ENCODE results near the gene LILRB1. TPM values are rescaled to one million over a fixed set of nuclear protein-coding genes. Genes with fewer than 3 reads are reported as not detected.
"Not testable (repeated sequence)": the region's sequence is repeated elsewhere in the genome, so short reads cannot be mapped to it uniquely, and the experiment has no call there.

Gene LILRB1
- total and polyA plus RNA-seq, 2 experiments from 2014 or later, result not detected

- no peak overlapping the region for H3K27ac ChIP-seq
- no peak overlapping the region for H3K4me3 ChIP-seq
- H3K79me2 ChIP-seq, result no peaks in the 10 kb centered on the region
- H2AFZ ChIP-seq, result no peak overlapping the region
- H3K9me3 ChIP-seq (ENCODE audit: low read depth), result no peaks in the 10 kb centered on the region
- no peaks in the 10 kb centered on the region for H3K9me2 ChIP-seq (replicated peaks; ENCODE audit: insufficient read depth)
- H4K20me1 ChIP-seq (ENCODE audit: insufficient read depth, poor library complexity, severe bottlenecking), result no peaks in the 10 kb centered on the region
- H3K4me1 ChIP-seq (ENCODE audit: insufficient read depth), result no peaks in the 10 kb centered on the region
- DNase-seq (ENCODE audit: low spot score), result no peak
- no peak for TF ChIP-seq EZH2 (IDR thresholded peaks at IDR 0.05; ENCODE audit: borderline replicate concordance)
- TF ChIP-seq EZH2phosphoT487 (IDR thresholded peaks at IDR 0.05; ENCODE audit: low read depth, severe bottlenecking, unreplicated experiment), result no peak
- H3K27me3 ChIP-seq, result no peaks in the 10 kb centered on the region
- 59% methylated on average over 6 of the region's 6 CpGs for WGBS (ENCODE audit: low lambda C conversion rate, missing lambda C conversion rate)
- H3K36me3 ChIP-seq (replicated peaks; ENCODE audit: insufficient read depth, low read depth), result no peaks in the 10 kb centered on the region
- no peak overlapping the region for H3K4me2 ChIP-seq
These were observed 498 bp downstream of the LILRB1 start for GRCh38 chr19:54630782-54631181.

GRCh38 chr19:54631489-54632337 is 1.4 kb downstream of the LILRB1 start:
- H3K36me3 ChIP-seq (replicated peaks; ENCODE audit: insufficient read depth, low read depth); H3K4me1 ChIP-seq (ENCODE audit: insufficient read depth); H3K9me3 ChIP-seq (ENCODE audit: low read depth); H2AFZ ChIP-seq; H3K27me3 ChIP-seq; H3K9me2 ChIP-seq (replicated peaks; ENCODE audit: insufficient read depth); H3K27ac ChIP-seq; DNase-seq (ENCODE audit: low spot score); H4K20me1 ChIP-seq (ENCODE audit: insufficient read depth, poor library complexity, severe bottlenecking); H3K4me3 ChIP-seq; H3K4me2 ChIP-seq; H3K79me2 ChIP-seq: not testable (repeated sequence)
- 77% methylated on average over 23 of the region's 23 CpGs for WGBS (ENCODE audit: low lambda C conversion rate, missing lambda C conversion rate)

- not testable (repeated sequence) for H3K79me2 ChIP-seq; DNase-seq (ENCODE audit: low spot score)
- 79% methylated on average over 14 of the region's 16 CpGs for WGBS (ENCODE audit: low lambda C conversion rate, missing lambda C conversion rate)
These were observed 2.2 kb downstream of the LILRB1 start for GRCh38 chr19:54632517-54632916.

GRCh38 chr19:54633401-54633800 is 3.1 kb downstream of the LILRB1 start:
- no peak overlapping the region for H3K4me2 ChIP-seq
- H3K9me3 ChIP-seq (ENCODE audit: low read depth), result no peaks in the 10 kb centered on the region
- TF ChIP-seq EZH2phosphoT487 (IDR thresholded peaks at IDR 0.05; ENCODE audit: low read depth, severe bottlenecking, unreplicated experiment), result no peak
- no peak for TF ChIP-seq EZH2 (IDR thresholded peaks at IDR 0.05; ENCODE audit: borderline replicate concordance)
- no peak for TF ChIP-seq CTCF (IDR thresholded peaks at IDR 0.05; ENCODE audit: poor library complexity)
- no peaks in the 10 kb centered on the region for H3K79me2 ChIP-seq
- no peaks in the 10 kb centered on the region for H3K4me1 ChIP-seq (ENCODE audit: insufficient read depth)
- H4K20me1 ChIP-seq (ENCODE audit: insufficient read depth, poor library complexity, severe bottlenecking), result no peaks in the 10 kb centered on the region
- no peaks in the 10 kb centered on the region for H3K36me3 ChIP-seq (replicated peaks; ENCODE audit: insufficient read depth, low read depth)
- H3K4me3 ChIP-seq, result no peak overlapping the region
- H2AFZ ChIP-seq, result no peak overlapping the region
- 75% methylated on average over 7 of the region's 7 CpGs for WGBS (ENCODE audit: low lambda C conversion rate, missing lambda C conversion rate)
- no peak for DNase-seq (ENCODE audit: low spot score)
- no peaks in the 10 kb centered on the region for H3K9me2 ChIP-seq (replicated peaks; ENCODE audit: insufficient read depth)
- H3K27me3 ChIP-seq, result no peaks in the 10 kb centered on the region
- no peak overlapping the region for H3K27ac ChIP-seq

More at GRCh38 chr19:54632517-54632916, 2.2 kb downstream of the LILRB1 start:
- not testable (repeated sequence) for H3K4me3 ChIP-seq; H3K9me3 ChIP-seq (ENCODE audit: low read depth); H3K27ac ChIP-seq; H3K9me2 ChIP-seq (replicated peaks; ENCODE audit: insufficient read depth); H3K27me3 ChIP-seq; H2AFZ ChIP-seq; H3K36me3 ChIP-seq (replicated peaks; ENCODE audit: insufficient read depth, low read depth); H3K4me1 ChIP-seq (ENCODE audit: insufficient read depth); H4K20me1 ChIP-seq (ENCODE audit: insufficient read depth, poor library complexity, severe bottlenecking); H3K4me2 ChIP-seq

- not testable (repeated sequence) for H3K4me3 ChIP-seq; H3K9me2 ChIP-seq (replicated peaks; ENCODE audit: insufficient read depth); H3K9me3 ChIP-seq (ENCODE audit: low read depth); H3K27me3 ChIP-seq; H3K27ac ChIP-seq; H3K36me3 ChIP-seq (replicated peaks; ENCODE audit: insufficient read depth, low read depth); DNase-seq (ENCODE audit: low spot score); H3K4me1 ChIP-seq (ENCODE audit: insufficient read depth); H2AFZ ChIP-seq; H3K4me2 ChIP-seq; H3K79me2 ChIP-seq; H4K20me1 ChIP-seq (ENCODE audit: insufficient read depth, poor library complexity, severe bottlenecking)
- WGBS (ENCODE audit: low lambda C conversion rate, missing lambda C conversion rate), result 82% methylated on average over 9 of the region's 12 CpGs
These were observed 5.8 kb downstream of the LILRB1 start for GRCh38 chr19:54636081-54636480.
